WI38 (cell line): ENCODE results near the gene EBF3.

ENCODE experiments used
- H3K4me3 ChIP-seq: 2 replicates; pipeline ENCODE4 v1.5.1; 2011; ENCODE audit warnings: low read depth, mild to moderate bottlenecking, control low read depth, low read length
- TF ChIP-seq, protein P1 (sequence below): IDR thresholded peaks from 2 replicates; pipeline ENCODE4 v1.5.1; 2012; ENCODE audit warnings: low read depth, mild to moderate bottlenecking, control low read depth, low read length

EBF3 gene

DNA sequence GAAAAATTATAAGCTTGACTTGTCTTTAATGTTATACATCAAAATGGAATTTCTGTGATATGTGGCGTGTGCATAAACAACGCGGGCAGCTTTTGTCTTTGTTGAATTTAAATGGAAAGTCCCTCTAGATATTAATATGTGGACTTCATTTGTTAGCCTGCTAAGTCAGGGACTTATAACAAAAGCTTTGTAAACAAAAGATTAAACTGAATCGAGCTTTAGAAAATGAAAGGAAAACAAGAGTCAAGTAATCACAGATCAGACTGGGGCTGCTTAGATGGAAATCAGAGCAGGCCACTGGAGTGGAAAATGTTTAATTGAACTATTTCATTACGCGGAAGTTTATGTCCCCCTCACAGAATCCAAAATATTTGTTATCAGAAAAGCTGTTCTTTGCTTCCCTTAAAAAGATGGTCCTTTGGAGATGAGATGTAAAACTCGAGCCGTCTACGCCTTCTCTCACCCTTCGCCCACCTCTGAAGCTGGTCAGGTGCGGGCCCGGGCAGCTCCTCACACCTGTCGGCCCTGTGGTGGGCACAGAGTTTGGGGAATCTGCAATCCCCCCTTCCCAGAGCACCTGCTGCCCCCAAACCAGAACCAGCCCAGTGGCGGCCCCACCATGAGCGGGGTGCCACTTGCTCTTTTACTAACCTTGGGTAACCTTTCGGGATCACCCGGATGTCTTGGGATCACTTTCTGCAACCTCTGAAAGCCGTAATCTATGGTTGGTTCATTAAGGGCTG lies 116.2 kb downstream of the EBF3 start:
- H3K4me3 ChIP-seq, result no peak overlapping the region
- TF ChIP-seq, protein P1, sequence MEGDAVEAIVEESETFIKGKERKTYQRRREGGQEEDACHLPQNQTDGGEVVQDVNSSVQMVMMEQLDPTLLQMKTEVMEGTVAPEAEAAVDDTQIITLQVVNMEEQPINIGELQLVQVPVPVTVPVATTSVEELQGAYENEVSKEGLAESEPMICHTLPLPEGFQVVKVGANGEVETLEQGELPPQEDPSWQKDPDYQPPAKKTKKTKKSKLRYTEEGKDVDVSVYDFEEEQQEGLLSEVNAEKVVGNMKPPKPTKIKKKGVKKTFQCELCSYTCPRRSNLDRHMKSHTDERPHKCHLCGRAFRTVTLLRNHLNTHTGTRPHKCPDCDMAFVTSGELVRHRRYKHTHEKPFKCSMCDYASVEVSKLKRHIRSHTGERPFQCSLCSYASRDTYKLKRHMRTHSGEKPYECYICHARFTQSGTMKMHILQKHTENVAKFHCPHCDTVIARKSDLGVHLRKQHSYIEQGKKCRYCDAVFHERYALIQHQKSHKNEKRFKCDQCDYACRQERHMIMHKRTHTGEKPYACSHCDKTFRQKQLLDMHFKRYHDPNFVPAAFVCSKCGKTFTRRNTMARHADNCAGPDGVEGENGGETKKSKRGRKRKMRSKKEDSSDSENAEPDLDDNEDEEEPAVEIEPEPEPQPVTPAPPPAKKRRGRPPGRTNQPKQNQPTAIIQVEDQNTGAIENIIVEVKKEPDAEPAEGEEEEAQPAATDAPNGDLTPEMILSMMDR, result no peak

- H3K4me3 ChIP-seq, result no peak overlapping the region
- TF ChIP-seq, protein P1, result no peak
These were observed 117.1 kb downstream of the EBF3 start for GRCh38 chr10:129846991-129847391.

GRCh38 chr10:129845111-129845753 lies 118.8 kb downstream of the EBF3 start:
- H3K4me3 ChIP-seq, result no peak overlapping the region
- TF ChIP-seq, protein P1, result no peak

DNA sequence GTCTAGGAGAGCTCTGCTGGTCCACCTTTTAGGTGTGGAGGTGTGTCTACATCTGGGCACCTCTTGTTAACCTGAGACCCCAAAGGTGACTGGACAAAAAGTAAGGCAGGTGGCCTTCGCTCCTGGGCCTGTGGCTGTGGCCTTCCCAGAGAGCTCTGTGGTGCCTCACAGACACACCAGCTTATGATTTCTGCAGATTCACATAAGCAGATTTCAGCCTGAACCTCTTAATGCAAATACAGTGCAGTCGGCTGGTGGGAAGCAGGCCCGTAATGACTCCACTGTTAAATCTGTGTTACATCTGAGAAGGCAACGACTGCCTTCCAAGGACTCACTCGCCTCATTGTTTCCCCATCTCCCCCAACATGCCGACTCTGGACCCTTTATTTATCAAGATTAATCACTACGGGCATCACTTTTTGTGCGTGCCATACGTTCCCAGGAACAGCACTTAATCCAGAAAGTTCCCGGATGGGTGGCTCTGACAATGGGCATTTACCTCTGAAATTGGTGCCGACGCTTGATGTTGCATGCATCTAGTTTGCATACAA lies 119.8 kb downstream of the EBF3 start:
- H3K4me3 ChIP-seq, result no peak overlapping the region
- TF ChIP-seq, protein P1, result no peak

DNA sequence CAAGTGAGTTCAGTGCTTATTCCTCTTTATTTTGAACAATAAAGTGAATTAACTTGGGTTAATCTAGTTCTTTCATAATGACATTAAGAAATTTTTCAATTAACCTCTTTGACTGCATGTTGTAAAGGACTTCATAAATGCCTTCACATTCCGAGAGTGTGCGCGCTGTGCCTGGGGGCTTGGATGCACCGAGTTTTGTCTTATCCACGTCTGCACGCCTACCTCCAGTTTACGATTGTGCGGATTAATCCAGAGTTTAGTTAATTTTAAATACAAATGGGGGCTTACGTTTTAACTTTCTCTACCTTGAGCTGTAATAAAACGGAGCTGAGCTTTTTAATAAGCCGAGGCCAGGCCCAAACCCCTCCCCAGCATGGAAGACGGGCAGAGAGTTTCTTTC lies 120.4 kb downstream of the EBF3 start:
- TF ChIP-seq, protein P1, result no peak
- H3K4me3 ChIP-seq, result no peak overlapping the region

- H3K4me3 ChIP-seq, result no peak overlapping the region
- TF ChIP-seq, protein P1, result no peak
These were observed 120.9 kb downstream of the EBF3 start for GRCh38 chr10:129843131-129843541.

GRCh38 chr10:129842031-129842430 lies 122.0 kb downstream of the EBF3 start:
- H3K4me3 ChIP-seq, result no peak overlapping the region
- TF ChIP-seq, protein P1, result no peak
